NCI-H526 treated with DMSO at 0.1 percent for 48 hours (cell line): ENCODE measurements around the gene CLIP2.
"Not testable (repeated sequence)": the region's sequence is repeated elsewhere in the genome, so short reads cannot be mapped to it uniquely, and the experiment has no call there.

Experiments
- DNase-seq: peaks from one replicate; lab custom pipeline; 2025; lab: John Stamatoyannopoulos, UW

Gene CLIP2

GRCh38 chr7:74289018-74289658 lies at the start of gene CLIP2:
CLIP2 (plus strand) TSS chr7:74289407; CDS start chr7:74317547, 28,140 bp downstream.
- peak; percentile 52 for DNase-seq

GRCh38 chr7:74240482-74240881 lies 48.7 kb upstream of the CLIP2 start:
- DNase-seq = no peak

GRCh38 chr7:74242122-74242443 lies 47.1 kb upstream of the CLIP2 start:
- no peak for DNase-seq

GRCh38 chr7:74246497-74246896 lies 42.7 kb upstream of the CLIP2 start:
- no peak for DNase-seq

- DNase-seq = no peak
These were observed 41.1 kb upstream of the CLIP2 start for GRCh38 chr7:74248156-74248555.

- DNase-seq = not testable (repeated sequence)
These were observed 40.1 kb upstream of the CLIP2 start for GRCh38 chr7:74249058-74249457.

- no peak for DNase-seq
These were observed 36.3 kb upstream of the CLIP2 start for GRCh38 chr7:74252893-74253292.

GRCh38 chr7:74253331-74253730 lies 35.9 kb upstream of the CLIP2 start:
- DNase-seq = no peak

GRCh38 chr7:74253835-74254128 lies 35.4 kb upstream of the CLIP2 start:
- no peak for DNase-seq

GRCh38 chr7:74254129-74254857 lies 34.9 kb upstream of the CLIP2 start, which contains the start of gene RFC2:
RFC2 (minus strand) TSS chr7:74254399; CDS start chr7:74254383, 16 bp downstream.
- DNase-seq = peak; percentile 79

- no peak for DNase-seq
These were observed 34.3 kb upstream of the CLIP2 start for GRCh38 chr7:74254858-74255379.

- DNase-seq = not testable (repeated sequence)
These were observed 33.7 kb upstream of the CLIP2 start for GRCh38 chr7:74255461-74255860.

GRCh38 chr7:74256491-74257408 lies 32.5 kb upstream of the CLIP2 start:
- DNase-seq = no peak

GRCh38 chr7:74258639-74259038 lies 30.6 kb upstream of the CLIP2 start:
- no peak for DNase-seq

- no peak for DNase-seq
These were observed 26.4 kb upstream of the CLIP2 start for GRCh38 chr7:74262639-74263398.

- DNase-seq = no peak
These were observed 25.6 kb upstream of the CLIP2 start for GRCh38 chr7:74263399-74264120.

- no peak for DNase-seq
These were observed 22.8 kb upstream of the CLIP2 start for GRCh38 chr7:74266191-74266963.

GRCh38 chr7:74267756-74268565 lies 21.2 kb upstream of the CLIP2 start:
- DNase-seq = no peak

- DNase-seq = peak; percentile 86
These were observed 19.4 kb upstream of the CLIP2 start for GRCh38 chr7:74269757-74270277.
